HFF-Myc (cell line): ENCODE measurements around the gene CARD10.
A peak's percentile ranks its signal among the peaks of the same experiment; 100 is the strongest.

Experiments used
- DNase-seq: peaks from one replicate; pipeline ENCODE4 v3.0.0-alpha.2; 2011; ENCODE audit warnings: low read depth; ENCODE audit errors: extremely low read depth
- H3K4me3 ChIP-seq: replicated peaks from 2 replicates; pipeline ENCODE4 v1.5.1; 2011; ENCODE audit warnings: low read depth, mild to moderate bottlenecking, control low read depth, low read length
- CTCF ChIP-seq: IDR thresholded peaks from 2 replicates; pipeline ENCODE4 v1.5.1; 2012; ENCODE audit warnings: mild to moderate bottlenecking, low read depth, low read length, control low read depth; ENCODE audit errors: missing control alignments

Gene CARD10

GRCh38 chr22:37559901-37560607 lies 40.8 kb upstream of the CARD10 start, which contains the start of gene CDC42EP1:
TSS of gene CDC42EP1 (plus strand) at chr22:37560480. CDS start at chr22:37566350, 5,870 bp downstream.
- H3K4me3 ChIP-seq = peak within 1 kb of the TSS; percentile 93
- no peak for TF ChIP-seq CTCF
- DNase-seq = no peak

GRCh38 chr22:37559521-37559900 lies 40.3 kb upstream of the CARD10 start:
- no peak for DNase-seq
- TF ChIP-seq CTCF = no peak
- H3K4me3 ChIP-seq = peak overlapping the region; percentile 41

- H3K4me3 ChIP-seq = no peak overlapping the region
- DNase-seq = no peak
- TF ChIP-seq CTCF = no peak
These were observed 39.6 kb upstream of the CARD10 start for GRCh38 chr22:37558815-37559214.

GRCh38 chr22:37557321-37558001 lies 38.2 kb upstream of the CARD10 start:
- TF ChIP-seq CTCF = no peak
- DNase-seq = no peak
- H3K4me3 ChIP-seq = no peak overlapping the region

GRCh38 chr22:37556710-37557109 lies 37.5 kb upstream of the CARD10 start:
- H3K4me3 ChIP-seq = no peak overlapping the region
- no peak for TF ChIP-seq CTCF
- DNase-seq = no peak

GRCh38 chr22:37555029-37555428 lies 35.8 kb upstream of the CARD10 start:
- TF ChIP-seq CTCF = no peak
- no peak overlapping the region for H3K4me3 ChIP-seq
- DNase-seq = no peak

- H3K4me3 ChIP-seq = no peak overlapping the region
- no peak for TF ChIP-seq CTCF
- no peak for DNase-seq
These were observed 34.5 kb upstream of the CARD10 start for GRCh38 chr22:37553725-37554124.
